MM.1S (cell line): ENCODE data around the gene PDIA6.

ENCODE experiments used
- DNase-seq: peaks from one replicate; pipeline ENCODE4 v3.0.0-alpha.2; 2015
- H2AFZ ChIP-seq: fragments of 300-600 bp; sonication (generic); 2 replicates; pipeline ENCODE4 v1.6.0; 2016; ENCODE audit warnings: antibody characterized with exemption, low read length
- H3F3A ChIP-seq: fragments of 300-600 bp; sonication (generic); 2 replicates; pipeline ENCODE4 v1.6.1; 2016; ENCODE audit warnings: mild to moderate bottlenecking, antibody characterized with exemption, low read length, moderate library complexity, mixed read lengths; ENCODE audit not compliant: insufficient read depth
- H3K27ac ChIP-seq: fragments of 300-600 bp; sonication (generic); 2 replicates; pipeline ENCODE4 v1.5.1; 2016; ENCODE audit warnings: mild to moderate bottlenecking, low read length
- H3K27me3 ChIP-seq: fragments of 300-600 bp; sonication (generic); replicated peaks from 2 replicates; pipeline ENCODE4 v1.6.0; 2016; ENCODE audit warnings: low read length; ENCODE audit not compliant: insufficient read depth
- H3K36me3 ChIP-seq: fragments of 300-600 bp; sonication (generic); replicated peaks from 2 replicates; pipeline ENCODE4 v1.6.1; 2016; ENCODE audit warnings: mild to moderate bottlenecking, low read length, mixed read lengths; ENCODE audit not compliant: insufficient read depth
- H3K4me1 ChIP-seq: fragments of 300-600 bp; sonication (generic); 2 replicates; pipeline ENCODE4 v1.6.1; 2016; ENCODE audit warnings: low read length, mixed read lengths
- H3K4me2 ChIP-seq: fragments of 300-600 bp; sonication (generic); 2 replicates; pipeline ENCODE4 v1.6.0; 2016; ENCODE audit warnings: low read depth, low read length
- H3K4me3 ChIP-seq: fragments of 300-600 bp; sonication (generic); 2 replicates; pipeline ENCODE4 v1.5.1; 2016; ENCODE audit warnings: low read length, mixed read lengths
- H3K79me2 ChIP-seq: fragments of 300-600 bp; sonication (generic); 2 replicates; pipeline ENCODE4 v1.6.1; 2016; ENCODE audit warnings: mixed run types, low read length, mixed read lengths
- H3K9ac ChIP-seq: fragments of 300-600 bp; sonication (generic); 2 replicates; pipeline ENCODE4 v1.6.1; 2016; ENCODE audit warnings: low read length, mixed read lengths
- H3K9me2 ChIP-seq: fragments of 300-600 bp; sonication (generic); replicated peaks from 2 replicates; pipeline ENCODE4 v1.6.1; 2016; ENCODE audit warnings: mild to moderate bottlenecking, low read length, mixed read lengths; ENCODE audit not compliant: insufficient read depth
- H3K9me3 ChIP-seq: fragments of 300-600 bp; sonication (generic); replicated peaks from 2 replicates; pipeline ENCODE4 v1.6.1; 2016; ENCODE audit warnings: mild to moderate bottlenecking, low read length, mixed read lengths; ENCODE audit not compliant: insufficient read depth
- H4K20me1 ChIP-seq: fragments of 300-600 bp; sonication (generic); 2 replicates; pipeline ENCODE4 v1.6.1; 2016; ENCODE audit warnings: mild to moderate bottlenecking, low read length, moderate library complexity, mixed read lengths; ENCODE audit not compliant: insufficient read depth
- CTCF ChIP-seq: fragments of 300-600 bp; sonication (generic); IDR thresholded peaks from 2 replicates; pipeline ENCODE4 v1.5.1; 2016; ENCODE audit warnings: antibody characterized with exemption, low read length, mixed read lengths
- EZH2 ChIP-seq: fragments of 300-600 bp; sonication (generic); optimal IDR thresholded peaks from 2 replicates; pipeline ENCODE3; 2017; ENCODE audit warnings: low read depth, mild to moderate bottlenecking, antibody characterized with exemption, low read length, mixed read lengths
- EZH2phosphoT487 ChIP-seq: fragments of 300-600 bp; sonication (generic); IDR thresholded peaks from 2 replicates; pipeline ENCODE4 v1.6.1; 2018; ENCODE audit warnings: antibody characterized with exemption, low read length

PDIA6 gene

DNA sequence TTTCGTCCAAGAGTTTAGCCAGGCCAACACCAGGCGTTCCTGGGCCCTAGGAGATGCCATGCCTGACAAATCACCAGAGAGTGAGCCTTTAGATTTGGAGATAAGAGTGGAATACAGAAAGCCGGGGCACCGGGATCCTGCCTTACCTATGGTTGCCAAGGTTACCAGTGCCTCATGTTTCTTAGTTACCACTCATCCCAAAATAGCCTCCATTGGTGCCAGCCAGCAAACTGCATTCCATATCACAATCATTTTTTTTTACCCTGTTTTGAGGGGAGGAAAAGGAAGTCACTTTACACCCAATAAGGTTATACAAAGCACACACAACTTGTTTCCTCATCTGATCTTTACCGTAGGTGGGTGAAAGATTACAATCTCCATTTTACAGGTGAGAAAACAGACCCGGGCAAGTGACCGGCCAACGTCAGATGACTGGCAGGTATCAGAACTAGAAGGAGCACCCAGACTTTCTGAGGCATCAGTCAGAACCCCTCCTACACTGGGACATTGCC, 48.3 kb upstream of the PDIA6 start:
- Histone ChIP-seq H4K20me1 (no peaks in the 10 kb centered on the region), H3K4me3 (no peak overlapping the region), H3K27me3 (peaks cover 12% of the 10 kb centered on the region)

DNA sequence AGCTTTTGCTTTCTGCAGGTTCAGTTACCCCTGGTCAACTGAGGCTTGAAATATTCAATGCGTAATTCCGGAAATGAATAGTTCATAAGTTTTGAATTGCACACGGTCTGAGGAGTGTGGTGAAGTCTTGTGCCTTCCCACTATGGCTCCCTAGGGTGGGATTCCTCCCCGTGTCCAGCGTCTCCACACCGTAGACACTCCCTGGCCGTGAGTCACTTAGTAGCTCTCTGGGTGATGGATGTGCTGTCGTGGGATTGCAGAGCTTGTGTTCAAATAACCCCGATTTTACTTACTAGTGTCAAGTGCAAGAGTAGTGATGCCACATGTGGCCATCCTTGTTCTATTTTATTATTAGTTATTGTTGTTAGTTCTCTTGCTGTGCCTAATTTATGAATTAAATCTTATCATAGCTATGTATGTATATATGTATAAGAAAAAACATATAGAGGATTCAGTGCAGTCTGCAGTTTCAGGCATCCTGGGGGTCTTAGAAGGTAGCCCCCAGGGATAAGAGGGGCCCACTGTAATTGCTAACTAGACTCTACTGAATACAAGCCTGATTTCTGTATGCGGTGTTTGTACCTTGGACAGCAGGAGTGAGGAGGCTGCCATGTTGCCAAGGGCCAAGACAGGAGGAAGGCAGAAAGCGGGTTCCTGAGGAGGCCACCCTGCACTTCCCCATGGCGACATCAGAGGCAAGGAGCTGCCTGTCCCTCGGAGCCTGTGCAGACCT, 47.7 kb upstream of the PDIA6 start:
- DNase-seq = no peak
- Histone ChIP-seq H3K4me2 (no peak overlapping the region), H3K4me3 (no peak overlapping the region), H2AFZ (no peak overlapping the region), H4K20me1 (no peaks in the 10 kb centered on the region), H3K79me2 (no peaks in the 10 kb centered on the region), H3K36me3 (no peaks in the 10 kb centered on the region), H3K27me3 (peaks cover 12% of the 10 kb centered on the region), H3K27ac (no peak overlapping the region), H3K9me2 (no peaks in the 10 kb centered on the region), H3K9ac (no peak overlapping the region), H3K4me1 (peaks cover 17% of the 10 kb centered on the region), H3K9me3 (no peaks in the 10 kb centered on the region), H3F3A (peaks cover 13% of the 10 kb centered on the region)
- no peak for TF ChIP-seq EZH2
- no peak for TF ChIP-seq EZH2phosphoT487
- TF ChIP-seq CTCF = no peak

More for the DNA sequence above, 48.3 kb upstream of the PDIA6 start:
- Histone ChIP-seq H3K4me1 (peaks cover 23% of the 10 kb centered on the region), H3K9me2 (no peaks in the 10 kb centered on the region), H3K36me3 (no peaks in the 10 kb centered on the region), H3K9me3 (no peaks in the 10 kb centered on the region), H2AFZ (no peak overlapping the region), H3K4me2 (no peak overlapping the region), H3K9ac (no peak overlapping the region), H3F3A (peaks cover 19% of the 10 kb centered on the region), H3K79me2 (no peaks in the 10 kb centered on the region), H3K27ac (no peak overlapping the region)
- DNase-seq = no peak
- TF ChIP-seq CTCF (no peak), EZH2 (no peak), EZH2phosphoT487 (no peak)

DNA sequence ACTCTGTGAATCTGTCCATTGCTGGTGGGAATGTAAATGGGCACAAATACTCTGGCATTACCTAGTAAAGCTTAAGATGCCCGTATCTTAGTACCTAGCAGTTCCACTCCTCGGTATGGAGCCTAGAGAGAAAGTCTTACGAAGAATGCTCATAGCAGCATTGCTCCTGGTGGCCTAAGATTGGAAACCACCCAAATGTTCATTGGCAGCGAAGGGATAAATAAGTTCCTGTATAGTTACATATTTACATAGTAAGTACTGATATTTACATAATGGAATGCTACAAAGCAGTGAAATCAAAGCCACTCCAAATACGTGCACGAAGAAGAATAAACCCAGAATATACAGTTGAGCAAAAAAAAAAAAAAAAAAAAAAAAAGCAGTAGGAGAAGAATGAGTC, 46.7 kb upstream of the PDIA6 start:
- no peaks in the 10 kb centered on the region for H3K9me2 ChIP-seq
- H3K79me2 ChIP-seq = no peaks in the 10 kb centered on the region
- H3K9ac ChIP-seq = no peak overlapping the region
- H3K4me3 ChIP-seq = no peak overlapping the region
- peaks cover 4% of the 10 kb centered on the region; the same call in 1 of the 2 replicates for H3F3A ChIP-seq
- H3K4me1 ChIP-seq = peaks cover 10% of the 10 kb centered on the region
- H3K27ac ChIP-seq = no peak overlapping the region
- H4K20me1 ChIP-seq = no peaks in the 10 kb centered on the region
- no peak overlapping the region for H2AFZ ChIP-seq
- no peak for DNase-seq
- no peaks in the 10 kb centered on the region for H3K9me3 ChIP-seq
- peaks cover 12% of the 10 kb centered on the region for H3K27me3 ChIP-seq
- H3K4me2 ChIP-seq = no peak overlapping the region
- H3K36me3 ChIP-seq = no peaks in the 10 kb centered on the region
- TF ChIP-seq EZH2 = no peak
- TF ChIP-seq EZH2phosphoT487 = no peak
- no peak for TF ChIP-seq CTCF
